K562 (cell line): ENCODE results near the gene KLHL35.

ENCODE experiments used
- CBX5 ChIP-seq: IDR thresholded peaks from 2 replicates; pipeline ENCODE4 v1.6.1; 2014; ENCODE audit warnings: low read depth, borderline replicate concordance
- CHD4 ChIP-seq: fragments of 200-600 bp; sonication (generic); IDR thresholded peaks from 3 replicates; pipeline ENCODE4 v1.6.1; 2012; ENCODE audit warnings: low read depth, mild to moderate bottlenecking, mixed read lengths, low read length, inconsistent platforms; ENCODE audit not compliant: insufficient read depth, insufficient replicate concordance, poor library complexity, severe bottlenecking
- CREBBP ChIP-seq: IDR thresholded peaks from one replicate; pipeline ENCODE4 v1.6.1; 2012; ENCODE audit warnings: low read depth, mild to moderate bottlenecking, control low read depth, inconsistent platforms, low read length
- ELF4 ChIP-seq: fragments of 450-650 bp; formaldehyde crosslinking; IDR thresholded peaks from 2 replicates; pipeline ENCODE4 v1.4.0; 2022; ENCODE audit warnings: missing genetic modification characterization
- EZH2 ChIP-seq: IDR thresholded peaks from 2 replicates; pipeline ENCODE4 v1.6.1; 2012; ENCODE audit warnings: low read depth, mild to moderate bottlenecking, inconsistent platforms, low read length, borderline replicate concordance
- FOXM1 ChIP-seq, 2 experiments: fragments of 450-650 bp in 1 of 2; sonication (generic) in 1 of 2; formaldehyde crosslinking in 1 of 2; IDR thresholded peaks; 2 replicates each; pipeline versions ENCODE4 v1.6.1 to v1.9.0; 2017 to 2022; ENCODE audit warnings: low read depth in 2 of 2, mild to moderate bottlenecking in 2 of 2, missing genetic modification reagents in 1 of 2, moderate library complexity in 1 of 2
- SETDB1 ChIP-seq: IDR thresholded peaks from one replicate; pipeline ENCODE4 v1.6.1; 2012; ENCODE audit warnings: low read length, control low read depth, inconsistent platforms
- TEAD4 ChIP-seq, 2 experiments: sonication (generic) in 1 of 2; formaldehyde crosslinking in 1 of 2; IDR thresholded peaks; 2 replicates each; pipeline versions ENCODE4 v1.6.1 to v1.8.0; 2012 to 2022; ENCODE audit warnings: borderline replicate concordance in 1 of 2, inconsistent platforms in 1 of 2, low read length in 1 of 2, mild to moderate bottlenecking in 1 of 2, missing genetic modification reagents in 1 of 2
- TF ChIP-seq, protein P1 (sequence below): fragments of 250-450 bp; sonication (Bioruptor Pico); IDR thresholded peaks from 2 replicates; pipeline ENCODE4 v1.4.0; 2020; ENCODE audit warnings: borderline replicate concordance
- TF ChIP-seq, protein P2 (sequence below), 2 experiments: fragments of 450-650 bp in 1 of 2; sonication (generic) in 1 of 2; formaldehyde crosslinking in 1 of 2; IDR thresholded peaks in 1 of 2; conservative IDR thresholded peaks in 1 of 2; 2 replicates each; pipeline versions ENCODE4 v1.6.1 to v1.8.1; 2016 to 2023; ENCODE audit warnings: mild to moderate bottlenecking in 2 of 2, moderate library complexity in 2 of 2, inconsistent platforms in 1 of 2, missing genetic modification reagents in 1 of 2

DNA sequence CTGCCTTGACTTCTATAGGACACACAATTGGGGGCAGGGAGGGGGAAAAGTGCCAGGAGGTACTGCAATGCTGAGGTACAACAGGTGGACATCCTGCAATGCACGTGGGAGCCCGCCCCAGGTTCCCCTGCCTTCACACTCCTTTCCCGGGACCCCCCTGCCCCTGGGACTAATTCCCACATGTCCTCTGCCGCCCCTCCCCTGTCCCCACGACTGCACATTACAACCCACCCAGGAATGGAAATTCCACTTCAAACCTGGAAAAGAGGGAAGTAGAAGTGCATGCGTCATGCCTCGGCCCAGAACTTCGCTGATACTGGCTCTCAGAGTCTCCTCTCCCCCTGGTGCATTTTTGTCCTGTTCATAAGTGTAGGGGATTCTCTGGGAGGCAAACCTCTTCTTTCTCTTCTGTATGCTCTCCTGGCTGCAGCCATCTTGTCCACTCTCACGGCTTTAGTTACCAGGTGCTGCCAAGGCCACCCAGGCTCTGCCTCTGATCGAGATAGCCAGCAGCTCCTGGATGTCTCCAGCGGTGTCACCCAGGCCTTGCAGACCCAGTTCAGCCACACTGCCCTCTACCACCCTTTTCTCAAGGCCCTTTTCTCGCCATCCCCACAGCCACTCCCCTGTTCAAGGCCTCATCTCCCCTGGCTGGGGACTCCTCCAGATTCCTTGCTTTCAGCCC lies 49.1 kb upstream of the KLHL35 start:
- no peak for TF ChIP-seq EZH2
- no peak; the same call in 1 of the 2 replicates for TF ChIP-seq TEAD4 (IDR thresholded peaks at IDR 0.05; ENCODE audit: low read length)
- TF ChIP-seq TEAD4 (CRISPR knock-in tag; IDR thresholded peaks at IDR 0.05; ENCODE audit: borderline replicate concordance): no peak
- no peak for TF ChIP-seq SETDB1
- TF ChIP-seq, protein P1, sequence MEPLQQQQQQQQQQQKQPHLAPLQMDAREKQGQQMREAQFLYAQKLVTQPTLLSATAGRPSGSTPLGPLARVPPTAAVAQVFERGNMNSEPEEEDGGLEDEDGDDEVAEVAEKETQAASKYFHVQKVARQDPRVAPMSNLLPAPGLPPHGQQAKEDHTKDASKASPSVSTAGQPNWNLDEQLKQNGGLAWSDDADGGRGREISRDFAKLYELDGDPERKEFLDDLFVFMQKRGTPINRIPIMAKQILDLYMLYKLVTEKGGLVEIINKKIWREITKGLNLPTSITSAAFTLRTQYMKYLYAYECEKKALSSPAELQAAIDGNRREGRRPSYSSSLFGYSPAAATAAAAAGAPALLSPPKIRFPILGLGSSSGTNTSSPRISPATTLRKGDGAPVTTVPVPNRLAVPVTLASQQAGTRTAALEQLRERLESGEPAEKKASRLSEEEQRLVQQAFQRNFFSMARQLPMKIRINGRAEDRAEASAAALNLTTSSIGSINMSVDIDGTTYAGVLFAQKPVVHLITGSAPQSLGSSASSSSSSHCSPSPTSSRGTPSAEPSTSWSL: no peak
- TF ChIP-seq, protein P2, sequence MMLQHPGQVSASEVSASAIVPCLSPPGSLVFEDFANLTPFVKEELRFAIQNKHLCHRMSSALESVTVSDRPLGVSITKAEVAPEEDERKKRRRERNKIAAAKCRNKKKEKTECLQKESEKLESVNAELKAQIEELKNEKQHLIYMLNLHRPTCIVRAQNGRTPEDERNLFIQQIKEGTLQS (IDR thresholded peaks at IDR 0.05): no peak
- TF ChIP-seq, protein P2 (CRISPR knock-in tag; conservative IDR thresholded peaks at IDR 0.05): no peak
- TF ChIP-seq CREBBP: no peak
- TF ChIP-seq CBX5: no peak
- no peak for TF ChIP-seq FOXM1 (IDR thresholded peaks at IDR 0.05; ENCODE audit: low read depth)
- TF ChIP-seq FOXM1 (CRISPR knock-in tag; IDR thresholded peaks at IDR 0.05; ENCODE audit: low read depth): no peak
- no peak for TF ChIP-seq CHD4
- no peak for TF ChIP-seq ELF4 (CRISPR knock-in tag)
